ENCODE results near the gene DNAJC6.

Gene DNAJC6

GRCh38 chr1:65392497-65392896 is 83.2 kb downstream of the DNAJC6 start:
- TF ChIP-seq CTCF (IDR thresholded peaks at IDR 0.05; ENCODE audit: low read depth, low read length, missing control alignments) = no peak
- no peaks in the 10 kb centered on the region for H3K36me3 ChIP-seq (replicated peaks)
- H3K27me3 ChIP-seq (replicated peaks) = no peaks in the 10 kb centered on the region
- in situ Hi-C loops (cut with HindIII; ENCODE audit: low pct_ligation_motif_present, low sequenced_read_pairs) = no loop called here
- H3K4me3 ChIP-seq (ENCODE audit: low read depth, low read length) = no peak overlapping the region
- no peak for DNase-seq
- H3K27ac ChIP-seq = no peak overlapping the region

- DNase-seq = peak; percentile 44
- H3K36me3 ChIP-seq (replicated peaks) = no peaks in the 10 kb centered on the region
- TF ChIP-seq CTCF (IDR thresholded peaks at IDR 0.05; ENCODE audit: low read depth, low read length, missing control alignments) = no peak
- in situ Hi-C loops (cut with HindIII; ENCODE audit: low pct_ligation_motif_present, low sequenced_read_pairs) = no loop called here
- H3K27ac ChIP-seq = no peak overlapping the region
- H3K4me3 ChIP-seq (ENCODE audit: low read depth, low read length) = no peak overlapping the region
- H3K27me3 ChIP-seq (replicated peaks) = no peaks in the 10 kb centered on the region
These were observed 84.0 kb downstream of the DNAJC6 start for GRCh38 chr1:65393347-65393746.

- in situ Hi-C loops (cut with HindIII; ENCODE audit: low pct_ligation_motif_present, low sequenced_read_pairs) = no loop called here
- Histone ChIP-seq H3K36me3 (replicated peaks) (no peaks in the 10 kb centered on the region), H3K27me3 (replicated peaks) (no peaks in the 10 kb centered on the region), H3K4me3 (ENCODE audit: low read depth, low read length) (no peak overlapping the region), H3K27ac (no peak overlapping the region)
- no peak for DNase-seq
- TF ChIP-seq CTCF (IDR thresholded peaks at IDR 0.05; ENCODE audit: low read depth, low read length, missing control alignments) = no peak
These were observed 84.6 kb downstream of the DNAJC6 start for GRCh38 chr1:65393928-65394327.

GRCh38 chr1:65395887-65396612 is 86.7 kb downstream of the DNAJC6 start:
- in situ Hi-C loops (cut with HindIII; ENCODE audit: low pct_ligation_motif_present, low sequenced_read_pairs) = no loop called here
- H3K36me3 ChIP-seq (replicated peaks) = no peaks in the 10 kb centered on the region
- DNase-seq = no peak
- H3K4me3 ChIP-seq (ENCODE audit: low read depth, low read length) = no peak overlapping the region
- no peak overlapping the region for H3K27ac ChIP-seq
- no peaks in the 10 kb centered on the region for H3K27me3 ChIP-seq (replicated peaks)
- no peak for TF ChIP-seq CTCF (IDR thresholded peaks at IDR 0.05; ENCODE audit: low read depth, low read length, missing control alignments)

- no peak for TF ChIP-seq CTCF (IDR thresholded peaks at IDR 0.05; ENCODE audit: low read depth, low read length, missing control alignments)
- in situ Hi-C loops (cut with HindIII; ENCODE audit: low pct_ligation_motif_present, low sequenced_read_pairs) = no loop called here
- no peak for DNase-seq
These were observed 88.7 kb downstream of the DNAJC6 start for GRCh38 chr1:65398083-65398482.

GRCh38 chr1:65399003-65399402 is 89.7 kb downstream of the DNAJC6 start:
- no peak for TF ChIP-seq CTCF (IDR thresholded peaks at IDR 0.05; ENCODE audit: low read depth, low read length, missing control alignments)
- Histone ChIP-seq H3K36me3 (replicated peaks) (no peaks in the 10 kb centered on the region), H3K27ac (no peak overlapping the region), H3K27me3 (replicated peaks) (no peaks in the 10 kb centered on the region), H3K4me3 (ENCODE audit: low read depth, low read length) (no peak overlapping the region)
- DNase-seq = no peak
- in situ Hi-C loops (cut with HindIII; ENCODE audit: low pct_ligation_motif_present, low sequenced_read_pairs) = no loop called here

More at GRCh38 chr1:65398083-65398482, 88.7 kb downstream of the DNAJC6 start:
- H3K36me3 ChIP-seq (replicated peaks) = no peaks in the 10 kb centered on the region
- no peaks in the 10 kb centered on the region for H3K27me3 ChIP-seq (replicated peaks)
- H3K27ac ChIP-seq = no peak overlapping the region
- H3K4me3 ChIP-seq (ENCODE audit: low read depth, low read length) = no peak overlapping the region
